Karpas-422 (cell line): Measurements from ENCODE around the gene ZNF599. TPM values are rescaled to one million over a fixed set of nuclear protein-coding genes. Genes with fewer than 3 reads are reported as not detected.

Experiments
- DNase-seq: peaks from one replicate; pipeline ENCODE4 v3.0.0-alpha.2; 2015
- H2AFZ ChIP-seq: fragments of 200-600 bp; sonication (generic); 2 replicates; pipeline ENCODE4 v1.6.1; 2014; ENCODE audit warnings: antibody characterized with exemption, low read length, mixed read lengths
- H3K27ac ChIP-seq: fragments of 200-600 bp; sonication (generic); 2 replicates; pipeline ENCODE4 v1.5.1; 2014; ENCODE audit warnings: mild to moderate bottlenecking, low read length, moderate library complexity
- H3K27me3 ChIP-seq: fragments of 200-600 bp; sonication (generic); 2 replicates; pipeline ENCODE4 v1.6.1; 2014; ENCODE audit warnings: low read length, mixed read lengths
- H3K36me3 ChIP-seq: fragments of 200-600 bp; sonication (generic); 2 replicates; pipeline ENCODE4 v1.6.1; 2014; ENCODE audit warnings: low read length, mixed read lengths; ENCODE audit not compliant: insufficient read depth
- H3K4me1 ChIP-seq: fragments of 200-600 bp; sonication (generic); 2 replicates; pipeline ENCODE4 v1.6.1; 2014; ENCODE audit warnings: mild to moderate bottlenecking, low read length, mixed read lengths
- H3K4me2 ChIP-seq: fragments of 200-600 bp; sonication (generic); 2 replicates; pipeline ENCODE4 v1.6.1; 2014; ENCODE audit warnings: low read length, low read depth, mild to moderate bottlenecking; ENCODE audit not compliant: poor library complexity, severe bottlenecking
- H3K4me3 ChIP-seq: fragments of 200-600 bp; sonication (generic); 2 replicates; pipeline ENCODE4 v1.5.1; 2014; ENCODE audit warnings: mild to moderate bottlenecking, antibody characterized with exemption, low read length, mixed read lengths
- H3K79me2 ChIP-seq: fragments of 200-600 bp; sonication (generic); 2 replicates; pipeline ENCODE4 v1.6.1; 2014; ENCODE audit warnings: mild to moderate bottlenecking, low read length, mixed read lengths
- H3K9ac ChIP-seq: fragments of 200-600 bp; sonication (generic); 2 replicates; pipeline ENCODE4 v1.6.0; 2014; ENCODE audit warnings: low read length
- H3K9me2 ChIP-seq: fragments of 200-600 bp; sonication (generic), shearing (Covaris generic); replicated peaks from 2 replicates; pipeline ENCODE4 v1.6.0; 2014; ENCODE audit warnings: mild to moderate bottlenecking, low read length, moderate library complexity; ENCODE audit not compliant: insufficient read depth
- H3K9me3 ChIP-seq: fragments of 300-700, 200-600 bp; sonication (generic); 2 replicates; pipeline ENCODE4 v1.6.1; 2014; ENCODE audit warnings: low read length, mixed read lengths
- H4K20me1 ChIP-seq: fragments of 200-600 bp; sonication (generic); 2 replicates; pipeline ENCODE4 v1.6.1; 2014; ENCODE audit warnings: mild to moderate bottlenecking, antibody characterized with exemption, low read length, low read depth; ENCODE audit not compliant: insufficient read depth
- total RNA-seq: library from RNA; depleted of rRNA; stranded (reverse); fragments of >200 nt; shearing (Covaris generic); gene quantifications from 2 replicates; pipeline ENCODE4 v1.2.3, GENCODE V29; 2014; ENCODE audit warnings: low replicate concordance

ZNF599 gene
- total RNA-seq, 1 experiment from 2014 or later: 4.1 TPM

GRCh38 chr19:34794066-34794960 lies 21.3 kb upstream of the ZNF599 start:
- DNase-seq: no peak
- Histone ChIP-seq H3K9me3 (no peaks in the 10 kb centered on the region), H3K9me2 (no peaks in the 10 kb centered on the region), H3K27ac (no peak overlapping the region), H3K79me2 (no peaks in the 10 kb centered on the region), H2AFZ (no peak overlapping the region), H3K4me1 (no peaks in the 10 kb centered on the region), H3K9ac (no peak overlapping the region), H3K27me3 (no peaks in the 10 kb centered on the region), H4K20me1 (no peaks in the 10 kb centered on the region), H3K4me2 (no peak overlapping the region), H3K36me3 (no peaks in the 10 kb centered on the region), H3K4me3 (no peak overlapping the region)

- no peak overlapping the region for H3K9ac ChIP-seq
- H3K36me3 ChIP-seq: no peaks in the 10 kb centered on the region
- H4K20me1 ChIP-seq: no peaks in the 10 kb centered on the region
- no peaks in the 10 kb centered on the region for H3K27me3 ChIP-seq
- no peaks in the 10 kb centered on the region for H3K9me2 ChIP-seq
- peak overlapping the region; percentile 5 for H3K4me2 ChIP-seq
- H3K4me3 ChIP-seq: no peak overlapping the region
- H3K79me2 ChIP-seq: no peaks in the 10 kb centered on the region
- H3K4me1 ChIP-seq: no peaks in the 10 kb centered on the region
- H2AFZ ChIP-seq: no peak overlapping the region
- DNase-seq: no peak
- no peak overlapping the region for H3K27ac ChIP-seq
- no peaks in the 10 kb centered on the region for H3K9me3 ChIP-seq
These were observed 20.6 kb upstream of the ZNF599 start for GRCh38 chr19:34793565-34793964.

GRCh38 chr19:34788074-34788473 lies 15.1 kb upstream of the ZNF599 start:
- Histone ChIP-seq H3K27me3 (no peaks in the 10 kb centered on the region), H3K4me2 (no peak overlapping the region), H3K4me1 (no peaks in the 10 kb centered on the region), H3K79me2 (no peaks in the 10 kb centered on the region), H3K9me2 (no peaks in the 10 kb centered on the region), H3K9ac (no peak overlapping the region), H4K20me1 (no peaks in the 10 kb centered on the region), H2AFZ (no peak overlapping the region), H3K9me3 (no peaks in the 10 kb centered on the region), H3K36me3 (no peaks in the 10 kb centered on the region), H3K27ac (no peak overlapping the region), H3K4me3 (no peak overlapping the region)
- DNase-seq: no peak

GRCh38 chr19:34787059-34787824 lies 14.2 kb upstream of the ZNF599 start:
- Histone ChIP-seq H3K79me2 (no peaks in the 10 kb centered on the region), H3K4me2 (no peak overlapping the region), H3K27me3 (no peaks in the 10 kb centered on the region), H3K36me3 (no peaks in the 10 kb centered on the region), H2AFZ (no peak overlapping the region), H3K9ac (no peak overlapping the region), H3K4me3 (no peak overlapping the region), H3K27ac (no peak overlapping the region), H3K9me3 (no peaks in the 10 kb centered on the region), H3K4me1 (no peaks in the 10 kb centered on the region), H4K20me1 (no peaks in the 10 kb centered on the region), H3K9me2 (no peaks in the 10 kb centered on the region)
- no peak for DNase-seq

GRCh38 chr19:34786236-34786635 lies 13.2 kb upstream of the ZNF599 start:
- DNase-seq: no peak
- Histone ChIP-seq H3K36me3 (no peaks in the 10 kb centered on the region), H3K4me2 (no peak overlapping the region), H3K27me3 (no peaks in the 10 kb centered on the region), H3K27ac (no peak overlapping the region), H4K20me1 (no peaks in the 10 kb centered on the region), H3K79me2 (no peaks in the 10 kb centered on the region), H2AFZ (no peak overlapping the region), H3K9me3 (no peaks in the 10 kb centered on the region), H3K9ac (no peak overlapping the region), H3K4me1 (no peaks in the 10 kb centered on the region), H3K4me3 (no peak overlapping the region), H3K9me2 (no peaks in the 10 kb centered on the region)

GRCh38 chr19:34779652-34780051 lies 6.6 kb upstream of the ZNF599 start:
- Histone ChIP-seq H3K9ac (no peak overlapping the region), H3K4me1 (no peaks in the 10 kb centered on the region), H4K20me1 (no peaks in the 10 kb centered on the region), H3K9me2 (no peaks in the 10 kb centered on the region), H3K79me2 (no peaks in the 10 kb centered on the region), H3K4me2 (no peak overlapping the region), H3K27me3 (no peaks in the 10 kb centered on the region), H3K36me3 (no peaks in the 10 kb centered on the region), H2AFZ (no peak overlapping the region), H3K9me3 (peaks cover 7% of the 10 kb centered on the region; the same call in 1 of the 2 replicates), H3K27ac (no peak overlapping the region), H3K4me3 (no peak overlapping the region)
- no peak for DNase-seq

GRCh38 chr19:34778342-34778741 lies 5.3 kb upstream of the ZNF599 start:
- Histone ChIP-seq H3K79me2 (no peaks in the 10 kb centered on the region), H3K4me2 (no peak overlapping the region), H3K27me3 (no peaks in the 10 kb centered on the region), H3K9ac (no peak overlapping the region), H4K20me1 (no peaks in the 10 kb centered on the region), H2AFZ (no peak overlapping the region), H3K4me1 (no peaks in the 10 kb centered on the region), H3K36me3 (no peaks in the 10 kb centered on the region), H3K9me2 (no peaks in the 10 kb centered on the region), H3K27ac (no peak overlapping the region), H3K9me3 (peaks cover 12% of the 10 kb centered on the region; the same call in 1 of the 2 replicates), H3K4me3 (no peak overlapping the region)
- no peak for DNase-seq

- Histone ChIP-seq H3K79me2 (no peaks in the 10 kb centered on the region), H3K9me2 (no peaks in the 10 kb centered on the region), H3K4me1 (peaks cover 9% of the 10 kb centered on the region), H3K27me3 (no peaks in the 10 kb centered on the region), H3K9me3 (peaks cover 15% of the 10 kb centered on the region; the same call in 1 of the 2 replicates), H3K36me3 (no peaks in the 10 kb centered on the region; the same call in 1 of the 2 replicates), H3K27ac (no peak overlapping the region), H3K9ac (no peak overlapping the region), H4K20me1 (no peaks in the 10 kb centered on the region), H3K4me3 (no peak overlapping the region), H2AFZ (no peak overlapping the region), H3K4me2 (no peak overlapping the region)
- DNase-seq: no peak
These were observed 1.8 kb upstream of the ZNF599 start for GRCh38 chr19:34774857-34775256.
